Hematopoietic multipotent progenitor cell treated with erythropoietin and hydrocortisone succinate and interleukin-3 and kit ligand, for 17 days (in vitro differentiated cells): ENCODE measurements around the gene TBC1D2.
A peak's percentile ranks its signal among the peaks of the same experiment; 100 is the strongest.

ENCODE experiments used
- DNase-seq: peaks from one replicate; pipeline ENCODE4 v3.0.0-alpha.2; 2015; ENCODE audit warnings: low spot score

Gene TBC1D2

DNA sequence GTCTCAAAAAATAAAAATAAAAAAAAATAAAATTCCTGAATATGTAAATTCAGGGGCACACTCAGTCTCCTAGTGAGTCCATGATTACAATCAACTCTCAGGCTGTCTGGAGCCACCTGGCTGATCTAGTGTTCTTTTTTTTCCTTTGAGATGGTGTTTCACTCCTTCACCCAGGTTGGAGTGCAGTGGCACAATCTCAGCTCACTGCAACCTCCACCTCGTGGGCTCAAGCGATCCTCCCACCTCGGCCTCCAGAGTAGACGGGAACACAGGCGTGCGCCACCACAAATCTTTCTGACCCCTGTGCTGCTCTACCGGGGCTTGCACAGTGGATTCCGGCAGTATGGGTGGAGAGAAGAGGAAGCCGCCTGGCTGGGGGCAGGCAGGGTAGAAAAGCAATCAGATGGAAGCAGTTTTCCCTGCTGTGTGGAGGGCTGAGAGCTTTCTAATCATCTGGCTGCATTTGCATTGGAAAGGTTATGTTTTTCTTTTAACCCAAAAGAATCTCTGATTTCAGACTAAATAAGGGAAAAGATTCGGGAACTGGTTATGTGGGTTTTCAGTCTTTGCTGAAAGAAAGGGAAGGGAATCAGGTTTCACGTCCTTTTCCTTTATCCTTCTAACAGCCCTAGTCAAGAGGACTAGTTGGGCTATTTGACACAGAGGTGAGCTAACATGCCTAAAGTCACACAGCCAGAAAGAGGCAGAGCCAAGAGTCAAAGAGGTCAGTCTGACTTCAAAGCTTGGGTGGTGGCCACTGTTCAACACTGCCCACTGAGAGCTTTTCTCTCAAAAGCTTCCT lies 36.7 kb downstream of the TBC1D2 start:
- DNase-seq = no peak

GRCh38 chr9:98217255-98217654 lies 38.2 kb downstream of the TBC1D2 start:
- no peak for DNase-seq

DNA sequence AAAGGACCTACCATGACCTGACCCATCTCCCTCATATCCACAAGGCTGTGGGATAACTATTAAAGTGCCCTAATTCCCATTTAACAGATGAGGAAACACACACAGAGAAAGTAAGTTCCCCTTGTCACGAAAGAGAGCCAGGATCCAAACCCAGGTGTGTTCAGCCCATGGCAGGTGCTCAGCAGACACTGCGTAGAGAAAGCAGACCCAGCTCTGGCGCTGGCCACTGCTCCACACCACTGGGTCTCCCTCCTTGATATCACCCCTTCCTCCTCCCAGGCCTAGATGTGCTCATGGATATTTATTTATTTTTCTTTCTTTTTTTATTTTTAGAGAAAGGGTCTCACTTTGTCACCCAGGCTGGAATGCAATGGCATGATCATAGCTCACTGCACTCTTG lies 39.1 kb downstream of the TBC1D2 start:
- no peak for DNase-seq

- no peak for DNase-seq
Observed at GRCh38 chr9:98215821-98216220, 39.6 kb downstream of the TBC1D2 start.

- DNase-seq = no peak
Observed at GRCh38 chr9:98215271-98215670, 40.2 kb downstream of the TBC1D2 start.

GRCh38 chr9:98214811-98215210 lies 40.6 kb downstream of the TBC1D2 start:
- no peak for DNase-seq

- DNase-seq = no peak
Observed at GRCh38 chr9:98211260-98211659, 44.2 kb downstream of the TBC1D2 start.

GRCh38 chr9:98210435-98210834 lies 45.0 kb downstream of the TBC1D2 start:
- no peak for DNase-seq

DNA sequence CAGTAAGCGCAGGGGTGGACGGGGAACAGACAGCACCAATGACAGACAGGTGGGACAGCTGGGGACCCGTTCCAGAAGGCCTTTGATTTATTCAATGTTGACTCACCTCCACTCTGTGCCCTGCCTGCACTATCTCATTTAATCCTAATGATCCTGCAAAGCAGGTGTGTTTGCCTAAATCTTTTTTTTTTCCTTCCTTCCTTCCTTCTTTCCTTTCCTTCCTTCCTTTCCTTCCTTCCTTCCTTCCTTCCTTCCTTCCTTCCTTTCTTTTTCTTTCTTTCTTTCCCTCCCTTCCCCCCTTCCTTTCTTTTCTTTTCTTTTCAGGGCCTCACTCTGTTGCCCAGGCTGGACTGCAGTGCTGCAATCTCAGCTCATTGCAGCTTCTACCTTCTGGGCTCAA lies 45.9 kb downstream of the TBC1D2 start:
- DNase-seq = no peak

DNA sequence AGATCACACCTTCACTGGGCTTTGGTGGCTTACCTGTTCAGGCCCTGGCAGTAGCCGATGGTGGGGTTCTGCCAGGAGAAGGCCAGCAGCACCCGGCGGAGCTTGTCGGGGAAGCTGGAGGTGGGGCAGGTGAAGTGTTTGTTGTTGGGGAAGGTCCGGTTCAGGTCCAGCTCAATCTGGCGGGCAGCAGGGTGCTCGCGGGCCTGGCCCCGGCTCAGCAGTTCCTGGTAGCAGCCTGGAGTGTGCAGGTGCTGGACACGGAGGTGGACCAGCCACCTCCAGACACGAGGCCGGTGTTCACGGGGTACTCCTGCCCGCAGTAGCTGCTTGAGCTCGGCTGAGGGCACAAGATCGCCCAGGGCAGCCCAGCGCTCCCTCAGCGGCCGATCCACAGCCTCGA lies 46.8 kb downstream of the TBC1D2 start:
- DNase-seq = no peak

DNA sequence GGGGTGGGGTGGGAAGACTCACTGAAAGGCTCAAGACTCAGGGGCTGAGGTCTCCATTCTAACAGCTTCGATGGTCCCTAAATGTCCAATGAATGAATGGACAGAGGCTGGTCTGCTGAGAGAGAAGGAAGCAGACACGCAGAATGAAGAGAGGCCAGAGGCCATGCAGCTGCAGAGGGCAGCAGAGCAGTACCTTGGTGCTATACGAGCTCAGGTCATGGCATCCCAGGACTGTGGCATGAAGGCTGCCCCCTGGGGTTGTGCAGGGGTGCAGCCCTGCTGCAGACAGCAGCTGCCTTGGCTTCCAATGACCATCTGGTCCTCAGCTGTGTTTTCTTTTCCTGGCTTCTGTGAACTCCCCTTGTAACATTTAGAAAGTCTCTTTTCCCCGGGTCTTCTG lies 47.8 kb downstream of the TBC1D2 start:
- no peak for DNase-seq

- DNase-seq = no peak
Observed at GRCh38 chr9:98206754-98207153, 48.7 kb downstream of the TBC1D2 start.

- no peak for DNase-seq
Observed at GRCh38 chr9:98204692-98205091, 50.8 kb downstream of the TBC1D2 start.

GRCh38 chr9:98203153-98203552 lies 52.3 kb downstream of the TBC1D2 start:
- DNase-seq = no peak

GRCh38 chr9:98202252-98202651 lies 53.2 kb downstream of the TBC1D2 start:
- DNase-seq = no peak

DNA sequence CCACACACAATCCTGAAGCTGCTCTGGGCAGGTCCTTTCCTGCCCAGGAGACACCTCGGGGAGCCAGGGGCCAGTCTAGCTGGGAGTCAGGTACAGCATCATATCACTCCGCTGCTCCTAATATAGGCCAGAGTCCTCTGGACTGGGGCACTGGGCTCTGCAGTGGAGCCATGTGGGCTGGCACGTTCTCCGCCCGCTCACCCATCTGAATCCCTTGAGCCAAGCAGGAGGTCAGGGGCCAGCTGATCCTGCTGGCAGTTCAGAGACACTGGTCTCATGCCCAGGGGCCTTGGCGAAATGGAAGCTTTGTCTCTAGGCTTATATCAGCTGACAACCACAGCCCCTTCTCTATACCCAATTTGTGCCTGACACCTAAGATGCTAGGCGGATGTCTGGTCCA lies 53.7 kb downstream of the TBC1D2 start:
- DNase-seq = no peak

GRCh38 chr9:98201102-98201501 lies 54.3 kb downstream of the TBC1D2 start:
- no peak for DNase-seq

GRCh38 chr9:98199388-98200033 lies 55.9 kb downstream of the TBC1D2 start:
- DNase-seq = no peak

DNA sequence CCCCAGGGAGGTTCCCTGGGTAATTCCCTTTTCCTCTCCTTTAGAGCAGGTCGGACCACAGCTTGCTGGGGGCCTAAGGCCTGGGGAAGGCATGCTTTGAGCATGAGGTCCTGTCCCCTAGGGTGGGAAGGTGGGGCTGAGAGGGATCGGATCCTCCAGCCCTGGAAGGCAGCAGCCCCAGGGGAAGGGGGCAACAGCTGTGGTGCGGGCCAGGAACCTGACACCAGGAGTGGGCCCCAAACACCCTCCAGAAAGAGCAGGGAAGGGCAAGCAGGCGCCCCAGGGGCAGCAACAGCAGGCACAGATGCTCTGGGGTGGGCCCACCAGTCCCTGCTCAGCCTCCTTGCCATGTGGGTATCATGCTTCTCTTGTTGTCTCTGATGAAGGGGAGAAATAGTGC lies 59.8 kb downstream of the TBC1D2 start:
- DNase-seq = no peak

GRCh38 chr9:98193336-98193944 lies 62.0 kb downstream of the TBC1D2 start:
- no peak for DNase-seq

- peak; percentile 19 for DNase-seq
Observed at GRCh38 chr9:98192503-98193335, 62.7 kb downstream of the TBC1D2 start, which contains the start of gene CORO2A. CORO2A (minus strand) TSS chr9:98192637; CDS start chr9:98157660, 34,977 bp downstream.
